C4-2B (cell line): Measurements from ENCODE around the gene KRTAP10-8.

Source experiments
- CTCF ChIP-seq: fragments of 450-650 bp; conservative IDR thresholded peaks from 2 replicates; pipeline ENCODE4 v1.5.1; 2017; ENCODE audit warnings: mild to moderate bottlenecking
- ZFX ChIP-seq: fragments of 450-650 bp; IDR thresholded peaks from 2 replicates; pipeline ENCODE4 v1.6.1; 2017

GRCh38 chr21:44654576-44655175, 42.8 kb downstream of the KRTAP10-8 start, which contains the start of gene KRTAP12-4:
- no peak for TF ChIP-seq CTCF
- no peak for TF ChIP-seq ZFX
